Endothelial cell (in vitro differentiated cells): ENCODE data around the gene ZMYM4. TPM values are rescaled to one million over a fixed set of nuclear protein-coding genes. Genes with fewer than 3 reads are reported as not detected.

Source experiments
- DNase-seq: peaks from one replicate; pipeline ENCODE4 v3.0.0; 2021; ENCODE audit warnings: low spot score
- H3K27ac Mint-ChIP-seq: one replicate; pipeline ENCODE4 v1.8.0; 2021; ENCODE audit warnings: mixed read lengths, inconsistent platforms; ENCODE audit not compliant: unreplicated experiment
- H3K27me3 Mint-ChIP-seq: one replicate; pipeline ENCODE4 v1.8.0; 2021; ENCODE audit warnings: mild to moderate bottlenecking, moderate library complexity, mixed read lengths, inconsistent platforms; ENCODE audit not compliant: unreplicated experiment
- H3K36me3 Mint-ChIP-seq: one replicate; pipeline ENCODE4 v1.8.0; 2021; ENCODE audit warnings: mild to moderate bottlenecking, low read depth, mixed read lengths, inconsistent platforms; ENCODE audit not compliant: unreplicated experiment
- H3K4me1 Mint-ChIP-seq: one replicate; pipeline ENCODE4 v1.8.0; 2021; ENCODE audit warnings: mild to moderate bottlenecking, mixed read lengths, inconsistent platforms; ENCODE audit not compliant: unreplicated experiment
- H3K4me3 Mint-ChIP-seq: one replicate; pipeline ENCODE4 v1.8.0; 2021; ENCODE audit warnings: mild to moderate bottlenecking, mixed read lengths, inconsistent platforms; ENCODE audit not compliant: unreplicated experiment
- H3K9me3 Mint-ChIP-seq: one replicate; pipeline ENCODE4 v1.8.0; 2021; ENCODE audit warnings: mixed read lengths, inconsistent platforms; ENCODE audit not compliant: unreplicated experiment
- total RNA-seq: library from RNA; stranded (reverse); fragmentation: NEBNext Ultra II Directional; extraction: Animal tissue kit (Norgen Biotek cat#: 25700); gene quantifications from one replicate; pipeline ENCODE4 v1.2.1, GENCODE V29; 2021; ENCODE audit not compliant: unreplicated experiment
- TF ChIP-seq, protein P1 (sequence below): fragments of 200-600 bp; sonication (generic); IDR thresholded peaks from one replicate; pipeline ENCODE4 v1.5.0; 2021; ENCODE audit warnings: antibody characterized with exemption; ENCODE audit not compliant: unreplicated experiment

ZMYM4 gene
- total RNA-seq, 1 donor from 2014 or later = 102 TPM

DNA sequence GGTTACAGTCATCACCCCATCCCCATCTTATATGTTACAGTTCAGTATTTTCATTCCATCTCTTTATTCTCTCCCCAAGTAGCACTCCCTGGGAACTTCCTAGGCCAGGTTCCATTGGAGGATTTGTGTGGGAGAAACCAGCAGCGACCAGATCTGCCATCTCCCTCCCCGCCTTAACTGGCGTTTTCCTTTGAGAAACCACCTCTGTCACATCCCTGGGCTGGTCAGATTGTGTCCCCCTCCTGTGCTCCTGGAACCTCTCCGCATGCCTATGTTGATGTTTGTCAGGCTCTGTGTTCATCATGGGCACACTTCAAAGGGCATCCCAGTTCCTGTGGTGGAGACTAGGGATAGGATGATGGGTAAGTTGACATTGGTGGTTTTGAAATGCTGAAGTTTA is 162.3 kb downstream of the ZMYM4 start:
- TF ChIP-seq, protein P1, sequence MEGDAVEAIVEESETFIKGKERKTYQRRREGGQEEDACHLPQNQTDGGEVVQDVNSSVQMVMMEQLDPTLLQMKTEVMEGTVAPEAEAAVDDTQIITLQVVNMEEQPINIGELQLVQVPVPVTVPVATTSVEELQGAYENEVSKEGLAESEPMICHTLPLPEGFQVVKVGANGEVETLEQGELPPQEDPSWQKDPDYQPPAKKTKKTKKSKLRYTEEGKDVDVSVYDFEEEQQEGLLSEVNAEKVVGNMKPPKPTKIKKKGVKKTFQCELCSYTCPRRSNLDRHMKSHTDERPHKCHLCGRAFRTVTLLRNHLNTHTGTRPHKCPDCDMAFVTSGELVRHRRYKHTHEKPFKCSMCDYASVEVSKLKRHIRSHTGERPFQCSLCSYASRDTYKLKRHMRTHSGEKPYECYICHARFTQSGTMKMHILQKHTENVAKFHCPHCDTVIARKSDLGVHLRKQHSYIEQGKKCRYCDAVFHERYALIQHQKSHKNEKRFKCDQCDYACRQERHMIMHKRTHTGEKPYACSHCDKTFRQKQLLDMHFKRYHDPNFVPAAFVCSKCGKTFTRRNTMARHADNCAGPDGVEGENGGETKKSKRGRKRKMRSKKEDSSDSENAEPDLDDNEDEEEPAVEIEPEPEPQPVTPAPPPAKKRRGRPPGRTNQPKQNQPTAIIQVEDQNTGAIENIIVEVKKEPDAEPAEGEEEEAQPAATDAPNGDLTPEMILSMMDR = no peak
- DNase-seq = no peak
- peak overlapping the region; percentile 39 for H3K27ac Mint-ChIP-seq
- H3K4me1 Mint-ChIP-seq = peaks cover 30% of the 10 kb centered on the region
- H3K27me3 Mint-ChIP-seq = peaks cover 20% of the 10 kb centered on the region
- H3K9me3 Mint-ChIP-seq = no peaks in the 10 kb centered on the region
- peaks cover 34% of the 10 kb centered on the region for H3K36me3 Mint-ChIP-seq
- no peak overlapping the region for H3K4me3 Mint-ChIP-seq

DNA sequence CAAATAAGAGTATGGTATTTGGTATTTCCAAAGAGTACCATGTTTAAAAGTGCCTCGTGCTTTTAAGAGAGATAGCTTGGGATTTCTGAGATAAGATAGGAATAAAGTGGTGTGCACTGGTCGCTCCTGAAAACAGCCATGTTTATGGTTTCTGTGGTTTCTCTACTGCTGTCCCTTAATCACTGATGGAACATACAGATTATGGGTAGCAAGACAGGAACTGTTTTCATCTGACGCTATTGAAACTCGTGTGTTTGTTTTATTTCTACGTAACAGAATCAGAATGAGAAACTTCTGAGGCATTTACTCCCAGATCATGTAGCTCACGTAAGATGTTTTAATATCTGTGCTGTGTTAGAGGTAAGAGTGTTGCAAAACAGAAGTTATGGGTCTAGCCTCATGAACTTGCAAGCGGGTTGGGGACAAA is 162.7 kb downstream of the ZMYM4 start:
- H3K27ac Mint-ChIP-seq = no peak overlapping the region
- H3K9me3 Mint-ChIP-seq = no peaks in the 10 kb centered on the region
- no peak for DNase-seq
- H3K4me3 Mint-ChIP-seq = no peak overlapping the region
- H3K27me3 Mint-ChIP-seq = peaks cover 24% of the 10 kb centered on the region
- H3K36me3 Mint-ChIP-seq = peaks cover 32% of the 10 kb centered on the region
- H3K4me1 Mint-ChIP-seq = peaks cover 26% of the 10 kb centered on the region
- TF ChIP-seq, protein P1 = no peak

DNA sequence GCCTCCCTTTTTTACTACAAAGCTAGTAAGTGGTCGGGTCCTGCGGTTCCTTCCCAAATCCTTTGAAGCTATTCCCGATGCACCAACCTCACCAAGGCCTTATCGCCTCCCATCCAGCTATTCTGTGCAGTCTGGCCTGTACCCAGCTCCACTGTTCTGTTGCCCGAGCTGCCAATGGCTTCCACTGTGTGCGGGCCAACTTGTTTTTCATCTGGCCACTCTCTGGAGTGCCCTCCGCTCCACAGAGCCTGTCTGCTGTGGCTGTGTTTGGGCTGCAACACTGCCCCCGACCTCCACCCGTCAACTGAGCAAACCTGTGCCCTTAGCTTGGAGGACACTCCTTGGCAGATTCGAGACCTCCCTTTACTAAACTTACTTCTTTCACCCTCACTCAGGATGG is 163.7 kb downstream of the ZMYM4 start:
- Mint-ChIP-seq H3K4me1 (peaks cover 18% of the 10 kb centered on the region), H3K36me3 (peaks cover 38% of the 10 kb centered on the region), H3K27me3 (peaks cover 24% of the 10 kb centered on the region), H3K4me3 (no peak overlapping the region), H3K27ac (no peak overlapping the region), H3K9me3 (no peaks in the 10 kb centered on the region)
- DNase-seq = no peak
- TF ChIP-seq, protein P1 = no peak

DNA sequence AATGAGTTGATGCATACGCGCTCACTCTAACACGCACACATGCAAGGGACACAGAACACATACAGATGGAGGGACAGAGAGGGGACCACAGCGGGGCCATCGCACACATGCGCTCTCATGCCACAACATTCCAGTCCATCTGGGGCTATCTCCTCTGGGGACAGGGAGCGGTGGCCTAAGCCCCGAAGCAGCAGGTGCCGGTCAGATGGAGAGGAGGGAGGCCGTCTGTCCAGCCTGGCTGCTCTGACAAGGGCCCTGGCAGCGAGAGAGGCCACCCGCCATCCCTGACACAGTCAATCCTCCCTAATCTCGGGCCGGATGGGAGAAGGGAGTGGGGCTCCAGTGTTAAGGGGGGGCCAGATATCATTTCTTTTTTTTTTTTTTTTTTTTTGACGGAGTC is 165.2 kb downstream of the ZMYM4 start:
- Mint-ChIP-seq H3K36me3 (peaks cover 49% of the 10 kb centered on the region), H3K4me3 (peak overlapping the region; percentile 23), H3K27ac (no peak overlapping the region), H3K4me1 (peaks cover 11% of the 10 kb centered on the region), H3K9me3 (no peaks in the 10 kb centered on the region), H3K27me3 (peaks cover 25% of the 10 kb centered on the region)
- DNase-seq = no peak
- TF ChIP-seq, protein P1 = no peak

DNA sequence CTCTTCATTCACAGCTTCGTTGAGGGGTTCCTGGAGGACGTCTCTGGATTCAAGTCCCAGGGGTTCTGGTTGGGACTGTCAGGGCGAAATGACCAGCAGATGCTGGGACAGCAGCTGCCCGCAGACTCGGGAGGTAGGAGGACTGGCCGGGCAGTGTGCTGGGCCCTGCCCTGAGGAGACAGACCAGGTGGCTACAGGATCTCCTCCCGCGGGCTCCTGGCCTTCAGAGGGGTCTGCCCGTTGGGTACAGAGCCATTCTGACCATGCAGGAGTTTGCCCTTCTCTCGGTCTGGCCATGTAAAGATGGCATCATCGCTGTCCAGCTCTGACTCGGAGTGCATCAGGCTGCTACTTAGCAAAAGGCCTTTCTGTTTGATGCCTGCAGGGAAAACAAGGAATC is 166.2 kb downstream of the ZMYM4 start:
- Mint-ChIP-seq H3K36me3 (peaks cover 56% of the 10 kb centered on the region), H3K27ac (no peak overlapping the region), H3K4me1 (peaks cover 13% of the 10 kb centered on the region), H3K27me3 (peaks cover 29% of the 10 kb centered on the region), H3K9me3 (no peaks in the 10 kb centered on the region), H3K4me3 (no peak overlapping the region)
- TF ChIP-seq, protein P1 = no peak
- DNase-seq = no peak
